Measurements from ENCODE around the gene SLC25A43.
A peak's percentile ranks its signal among the peaks of the same experiment; 100 is the strongest.

Gene SLC25A43

DNA sequence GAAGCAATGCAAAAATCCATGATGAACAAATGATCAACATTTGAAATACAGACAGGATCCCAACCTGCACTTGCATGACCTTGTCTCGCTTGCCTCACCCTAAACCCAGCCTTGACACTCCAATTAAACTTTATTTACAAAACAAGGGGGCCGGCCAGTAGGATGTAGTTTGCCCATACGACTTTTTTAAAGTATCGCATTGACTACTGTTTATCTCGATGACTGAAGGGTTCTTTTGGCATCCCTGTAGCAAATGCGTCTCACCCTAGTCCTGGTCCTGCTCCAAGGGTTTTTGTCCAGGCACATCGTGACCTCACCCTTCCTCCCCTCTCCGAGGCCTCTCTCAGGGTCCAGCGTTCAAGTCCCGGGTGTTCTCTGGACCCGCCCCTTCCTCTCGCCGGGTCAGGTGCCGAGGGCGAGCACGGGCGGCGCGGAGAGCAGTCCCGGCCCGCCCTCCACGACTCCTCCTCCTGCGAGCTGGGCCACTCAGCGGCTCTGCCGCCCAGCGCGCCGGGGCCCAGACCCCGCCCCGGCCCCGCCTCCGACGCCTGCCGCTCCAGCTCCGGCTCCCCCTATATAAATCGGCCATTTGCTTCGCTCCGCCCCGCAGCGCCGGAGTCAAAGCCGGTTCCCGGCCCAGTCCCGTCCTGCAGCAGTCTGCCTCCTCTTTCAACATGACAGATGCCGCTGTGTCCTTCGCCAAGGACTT, 68.9 kb downstream of the SLC25A43 start, which contains the start of gene SLC25A5:
Gene SLC25A5, plus strand, starts transcription at position 603 of the 709 bp plus-strand sequence. Its CDS starts 72 bp downstream, at position 675.
- peak within 1 kb of the TSS; percentile 68 for H3K4me3 ChIP-seq (ENCODE audit: low read depth, low read length)
- TF ChIP-seq, protein P1, sequence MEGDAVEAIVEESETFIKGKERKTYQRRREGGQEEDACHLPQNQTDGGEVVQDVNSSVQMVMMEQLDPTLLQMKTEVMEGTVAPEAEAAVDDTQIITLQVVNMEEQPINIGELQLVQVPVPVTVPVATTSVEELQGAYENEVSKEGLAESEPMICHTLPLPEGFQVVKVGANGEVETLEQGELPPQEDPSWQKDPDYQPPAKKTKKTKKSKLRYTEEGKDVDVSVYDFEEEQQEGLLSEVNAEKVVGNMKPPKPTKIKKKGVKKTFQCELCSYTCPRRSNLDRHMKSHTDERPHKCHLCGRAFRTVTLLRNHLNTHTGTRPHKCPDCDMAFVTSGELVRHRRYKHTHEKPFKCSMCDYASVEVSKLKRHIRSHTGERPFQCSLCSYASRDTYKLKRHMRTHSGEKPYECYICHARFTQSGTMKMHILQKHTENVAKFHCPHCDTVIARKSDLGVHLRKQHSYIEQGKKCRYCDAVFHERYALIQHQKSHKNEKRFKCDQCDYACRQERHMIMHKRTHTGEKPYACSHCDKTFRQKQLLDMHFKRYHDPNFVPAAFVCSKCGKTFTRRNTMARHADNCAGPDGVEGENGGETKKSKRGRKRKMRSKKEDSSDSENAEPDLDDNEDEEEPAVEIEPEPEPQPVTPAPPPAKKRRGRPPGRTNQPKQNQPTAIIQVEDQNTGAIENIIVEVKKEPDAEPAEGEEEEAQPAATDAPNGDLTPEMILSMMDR (IDR thresholded peaks at IDR 0.05; ENCODE audit: insufficient read depth, low read depth, low read length, missing control alignments) = no peak
- DNase-seq (ENCODE audit: low read depth) = peak; percentile 93

DNA sequence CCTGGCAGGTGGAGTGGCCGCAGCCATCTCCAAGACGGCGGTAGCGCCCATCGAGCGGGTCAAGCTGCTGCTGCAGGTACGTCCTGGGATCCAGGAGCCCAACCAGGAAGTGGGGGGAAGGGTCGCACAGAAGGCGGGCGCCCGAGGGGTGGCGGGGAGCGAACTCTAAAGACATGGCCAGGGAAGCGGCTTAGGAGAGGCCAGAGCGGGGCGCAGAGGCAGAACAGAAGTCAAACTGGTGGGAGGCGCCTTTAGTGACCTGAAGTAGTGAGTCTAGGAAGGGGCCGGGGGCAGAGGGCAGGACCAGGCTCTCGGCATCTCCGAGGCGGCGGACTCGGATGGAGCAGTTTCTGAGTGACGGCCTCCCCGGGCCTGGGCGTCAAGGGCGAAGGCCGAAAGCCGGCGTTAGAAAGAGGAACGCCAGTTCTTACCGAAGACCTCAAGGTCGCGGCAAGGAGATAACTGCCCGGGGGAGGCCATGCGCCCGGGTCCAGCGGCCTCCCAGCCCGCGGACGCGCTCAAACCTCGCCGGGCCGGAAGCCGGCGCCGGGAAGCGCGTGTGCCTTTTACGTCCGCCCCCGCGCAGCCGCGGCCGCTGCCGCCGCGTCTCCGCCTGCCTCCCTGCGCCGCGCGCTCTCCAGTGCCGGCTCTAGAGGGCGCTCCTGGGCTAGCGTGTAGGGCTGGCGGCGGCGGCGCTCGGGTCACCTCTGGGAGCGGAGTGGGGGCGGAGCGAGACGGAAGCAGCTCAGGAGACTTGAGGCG, 69.6 kb downstream of the SLC25A43 start:
- TF ChIP-seq, protein P1 (IDR thresholded peaks at IDR 0.05; ENCODE audit: insufficient read depth, low read depth, low read length, missing control alignments) = peak; percentile 66
- DNase-seq (ENCODE audit: low read depth) = peak; percentile 92

DNA sequence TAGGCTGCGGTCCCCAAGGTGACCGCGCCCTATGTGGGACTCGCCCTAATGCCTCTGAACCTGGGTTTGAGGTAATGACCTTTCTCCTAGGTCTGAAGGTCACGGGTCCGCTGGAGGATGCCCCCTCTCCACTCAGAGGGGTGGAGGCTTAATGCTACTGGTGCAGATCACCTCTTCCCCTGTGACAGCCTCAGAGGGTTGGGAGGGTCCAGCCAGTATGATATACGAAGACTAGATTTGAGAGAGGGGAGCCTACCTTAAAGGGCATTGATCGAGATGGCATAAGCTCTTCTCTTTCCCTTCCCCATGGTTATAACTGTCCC, 70.1 kb downstream of the SLC25A43 start:
- DNase-seq (ENCODE audit: low read depth) = no peak

More for the DNA sequence above, 69.6 kb downstream of the SLC25A43 start:
- peak overlapping the region; percentile 68 for H3K4me3 ChIP-seq (ENCODE audit: low read depth, low read length)

DNA sequence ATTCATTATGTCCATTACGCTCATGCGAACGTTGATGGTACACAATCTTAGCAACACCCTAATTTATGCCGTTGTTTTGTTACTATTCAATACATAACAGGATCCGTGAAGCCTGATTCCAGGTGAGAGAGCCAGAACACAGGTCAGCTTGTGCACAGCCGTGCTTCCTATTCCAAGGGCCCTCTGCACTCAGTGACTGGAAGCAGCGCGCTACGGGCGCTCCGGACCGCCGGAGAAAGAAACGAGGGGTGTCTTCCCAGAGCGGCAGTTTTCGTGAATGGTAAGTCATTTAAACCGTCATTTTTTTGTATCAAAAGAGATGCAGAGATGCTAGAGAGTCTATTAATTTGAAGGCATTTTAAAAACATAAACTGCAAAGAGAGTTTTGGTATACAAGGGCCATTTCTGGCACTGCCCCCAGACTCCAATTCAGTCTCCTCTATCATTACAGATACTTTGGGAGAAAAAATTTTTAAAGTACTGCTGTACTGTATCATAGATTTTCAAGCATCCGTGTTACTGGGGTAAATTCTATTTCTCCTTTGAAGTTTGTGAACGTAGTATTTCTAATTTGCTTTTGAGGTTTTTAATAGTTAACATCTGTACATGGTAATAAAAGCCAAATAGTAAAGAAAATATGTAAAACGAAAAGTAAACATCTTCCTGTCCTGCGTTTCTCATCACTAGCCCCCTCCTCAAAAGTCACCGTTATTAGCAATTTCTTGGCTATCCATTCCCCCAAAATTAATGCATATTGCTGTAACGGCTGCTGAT, 75.7 kb downstream of the SLC25A43 start:
- TF ChIP-seq, protein P1 (IDR thresholded peaks at IDR 0.05; ENCODE audit: insufficient read depth, low read depth, low read length, missing control alignments) = no peak
- no peak for DNase-seq (ENCODE audit: low read depth)
- no peak overlapping the region for H3K4me3 ChIP-seq (ENCODE audit: low read depth, low read length)

More for the DNA sequence above, 70.1 kb downstream of the SLC25A43 start:
- TF ChIP-seq, protein P1 (IDR thresholded peaks at IDR 0.05; ENCODE audit: insufficient read depth, low read depth, low read length, missing control alignments) = no peak
- H3K4me3 ChIP-seq (ENCODE audit: low read depth, low read length) = peak overlapping the region; percentile 68

DNA sequence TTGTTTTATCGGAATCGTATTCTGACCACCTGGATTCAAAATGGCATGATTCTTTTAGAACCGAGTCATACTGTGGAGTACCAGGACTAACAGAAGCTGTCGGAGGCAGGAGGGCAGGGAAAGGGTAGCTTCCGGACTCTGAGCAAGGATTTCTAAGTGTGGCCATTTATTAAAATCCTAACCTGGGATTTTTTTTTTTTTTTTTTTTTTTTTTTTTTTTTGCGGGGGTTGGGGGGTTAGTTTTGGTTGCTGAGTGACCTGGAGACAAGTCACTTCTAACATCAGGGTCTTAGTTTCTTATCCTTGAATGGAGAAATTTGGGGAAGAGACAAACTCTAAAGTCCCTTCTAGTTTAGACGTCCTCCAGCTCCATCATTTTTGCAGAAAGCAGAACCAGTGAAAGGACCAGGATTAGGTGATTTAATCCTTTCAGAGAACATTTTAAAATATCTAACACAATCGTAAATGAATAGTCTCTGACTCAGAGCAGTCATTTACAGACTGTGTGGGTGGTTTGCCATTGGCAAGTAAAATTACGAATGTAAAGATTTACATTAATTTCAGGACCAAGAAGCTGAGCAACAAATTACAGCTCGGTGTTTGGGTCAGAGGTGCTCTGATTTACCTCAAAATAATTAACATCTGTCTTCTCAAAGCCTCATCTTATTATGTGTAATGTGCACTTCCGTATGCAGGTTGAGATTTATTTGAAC, 76.4 kb downstream of the SLC25A43 start:
- H3K4me3 ChIP-seq (ENCODE audit: low read depth, low read length) = no peak overlapping the region
- no peak for DNase-seq (ENCODE audit: low read depth)
- TF ChIP-seq, protein P1 (IDR thresholded peaks at IDR 0.05; ENCODE audit: insufficient read depth, low read depth, low read length, missing control alignments) = no peak

DNA sequence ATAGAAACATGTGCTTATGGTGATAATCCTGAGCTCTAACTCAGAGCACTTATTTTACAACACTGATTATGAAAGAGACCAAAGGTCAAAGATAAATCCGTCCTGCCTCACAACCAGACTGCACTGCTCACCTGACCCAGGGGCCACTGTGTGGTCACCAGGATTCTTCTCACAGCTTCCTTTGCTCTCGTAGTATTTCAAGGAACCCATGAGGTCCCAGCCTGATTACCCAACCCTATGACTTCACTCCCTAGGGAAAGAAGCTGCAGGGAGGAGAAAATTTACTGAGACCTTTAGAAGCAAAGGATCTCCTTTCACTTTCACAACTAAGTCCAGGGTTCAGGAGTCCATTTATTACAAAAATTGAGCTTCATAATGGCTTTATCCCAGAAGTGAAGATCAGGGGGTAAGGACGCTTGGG, 78.7 kb downstream of the SLC25A43 start:
- DNase-seq (ENCODE audit: low read depth) = no peak
- TF ChIP-seq, protein P1 (IDR thresholded peaks at IDR 0.05; ENCODE audit: insufficient read depth, low read depth, low read length, missing control alignments) = no peak
- H3K4me3 ChIP-seq (ENCODE audit: low read depth, low read length) = no peak overlapping the region

Data from GM12865 (cell line).